Body of pancreas (tissue), 4 donors: ENCODE measurements around the gene FKBP1B.

Experiments used
- POLR2A ChIP-seq, 3 donors: fragments of 450-650 bp; IDR thresholded peaks; one replicate each; pipeline ENCODE4 v1.6.1; 2016; ENCODE audit warnings: antibody characterized with exemption in 3 of 3, mild to moderate bottlenecking in 2 of 3
- TF ChIP-seq, protein P1 (sequence below), 7 experiments: fragments of 450-650 bp in 4 of 7; fragments of 200-600 bp in 3 of 7; sonication (generic) in 3 of 7; IDR thresholded peaks; one replicate each; pipeline ENCODE4 v1.5.1; 2016 to 2019; ENCODE audit warnings: antibody characterized with exemption in 7 of 7

DNA sequence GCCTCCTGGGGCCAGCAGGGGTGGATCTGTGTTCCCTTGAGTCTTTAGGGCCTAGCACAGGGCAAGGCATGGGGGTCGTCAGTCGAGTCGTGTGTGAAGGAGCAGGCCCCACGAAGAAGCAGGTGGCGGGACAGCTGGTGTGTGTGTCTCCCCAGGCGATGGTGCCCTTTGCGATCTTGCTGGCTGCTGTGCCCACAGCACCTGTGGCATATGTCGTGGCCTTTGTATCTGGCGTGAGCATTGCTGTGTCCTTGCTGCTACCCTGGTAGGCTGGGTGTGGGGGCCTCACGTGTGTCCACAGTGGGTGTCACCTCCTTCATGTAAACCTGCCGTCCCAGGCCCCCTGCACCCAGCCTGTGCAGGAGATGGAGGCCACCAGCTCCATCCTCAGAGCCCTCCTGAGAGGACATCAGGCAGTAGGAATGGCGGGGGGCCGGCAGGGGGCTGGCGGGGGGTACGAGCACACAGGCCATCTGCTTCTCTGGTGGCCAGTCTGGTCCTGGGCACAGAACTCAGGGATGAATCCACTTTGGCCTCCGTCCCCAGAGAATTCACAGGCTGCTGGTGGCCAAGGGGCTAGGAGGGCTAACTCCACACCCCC is 26.5 kb upstream of the FKBP1B start:
- TF ChIP-seq, protein P1, sequence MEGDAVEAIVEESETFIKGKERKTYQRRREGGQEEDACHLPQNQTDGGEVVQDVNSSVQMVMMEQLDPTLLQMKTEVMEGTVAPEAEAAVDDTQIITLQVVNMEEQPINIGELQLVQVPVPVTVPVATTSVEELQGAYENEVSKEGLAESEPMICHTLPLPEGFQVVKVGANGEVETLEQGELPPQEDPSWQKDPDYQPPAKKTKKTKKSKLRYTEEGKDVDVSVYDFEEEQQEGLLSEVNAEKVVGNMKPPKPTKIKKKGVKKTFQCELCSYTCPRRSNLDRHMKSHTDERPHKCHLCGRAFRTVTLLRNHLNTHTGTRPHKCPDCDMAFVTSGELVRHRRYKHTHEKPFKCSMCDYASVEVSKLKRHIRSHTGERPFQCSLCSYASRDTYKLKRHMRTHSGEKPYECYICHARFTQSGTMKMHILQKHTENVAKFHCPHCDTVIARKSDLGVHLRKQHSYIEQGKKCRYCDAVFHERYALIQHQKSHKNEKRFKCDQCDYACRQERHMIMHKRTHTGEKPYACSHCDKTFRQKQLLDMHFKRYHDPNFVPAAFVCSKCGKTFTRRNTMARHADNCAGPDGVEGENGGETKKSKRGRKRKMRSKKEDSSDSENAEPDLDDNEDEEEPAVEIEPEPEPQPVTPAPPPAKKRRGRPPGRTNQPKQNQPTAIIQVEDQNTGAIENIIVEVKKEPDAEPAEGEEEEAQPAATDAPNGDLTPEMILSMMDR (IDR thresholded peaks at IDR 0.05), result no peak
- TF ChIP-seq POLR2A (IDR thresholded peaks at IDR 0.05), result no peak
